HEK293T (cell line): Measurements from ENCODE around the gene WDSUB1.

ENCODE experiments used
- CTCF ChIA-PET: fragments of 350-600 bp; formaldehyde crosslinking; extraction: SDS; loops from one replicate; lab custom pipeline; 2021; ENCODE audit warnings: antibody characterized with exemption, inconsistent platforms; lab: Yijun Ruan, JAX
- POLR2A ChIA-PET: fragments of 350-600 bp; formaldehyde crosslinking; extraction: SDS; loops from one replicate; lab custom pipeline; 2020; ENCODE audit warnings: antibody characterized with exemption, inconsistent platforms; lab: Yijun Ruan, JAX
- DNase-seq: peaks from one replicate; pipeline ENCODE4 v3.0.0; 2012; ENCODE audit warnings: mixed read lengths; ENCODE audit errors: extremely low spot score
- ARNT ChIP-seq: fragments of 450-650 bp; IDR thresholded peaks from 2 replicates; pipeline ENCODE4 v1.6.1; 2017; ENCODE audit warnings: mild to moderate bottlenecking
- BHLHE40 ChIP-seq: fragments of 450-650 bp; IDR thresholded peaks from 2 replicates; pipeline ENCODE4 v1.6.1; 2016; ENCODE audit warnings: mild to moderate bottlenecking, moderate library complexity, borderline replicate concordance
- CTBP1 ChIP-seq: fragments of 450-650 bp; IDR thresholded peaks from 2 replicates; pipeline ENCODE4 v1.6.1; 2016; ENCODE audit warnings: borderline replicate concordance
- ELF4 ChIP-seq: fragments of 450-650 bp; IDR thresholded peaks from 2 replicates; pipeline ENCODE4 v1.6.1; 2017; ENCODE audit warnings: antibody characterized with exemption
- FOXA1 ChIP-seq: fragments of 450-650 bp; IDR thresholded peaks from 2 replicates; pipeline ENCODE4 v1.6.1; 2016; ENCODE audit warnings: mild to moderate bottlenecking
- FOXK2 ChIP-seq: fragments of 450-650 bp; IDR thresholded peaks from 2 replicates; pipeline ENCODE4 v1.6.1; 2016; ENCODE audit warnings: mild to moderate bottlenecking
- FOXM1 ChIP-seq: fragments of 450-650 bp; IDR thresholded peaks from 2 replicates; pipeline ENCODE4 v1.6.1; 2017; ENCODE audit warnings: mild to moderate bottlenecking, borderline replicate concordance
- HDGF ChIP-seq: fragments of 450-650 bp; IDR thresholded peaks from 2 replicates; pipeline ENCODE4 v1.6.1; 2017; ENCODE audit warnings: antibody characterized with exemption, borderline replicate concordance
- L3MBTL2 ChIP-seq: fragments of 450-650 bp; conservative IDR thresholded peaks from 2 replicates; pipeline ENCODE4 v1.6.1; 2016; ENCODE audit warnings: mild to moderate bottlenecking
- LEF1 ChIP-seq: fragments of 450-650 bp; IDR thresholded peaks from 2 replicates; pipeline ENCODE4 v1.6.1; 2017; ENCODE audit warnings: mild to moderate bottlenecking, borderline replicate concordance
- NFRKB ChIP-seq: fragments of 450-650 bp; IDR thresholded peaks from 2 replicates; pipeline ENCODE4 v1.6.1; 2016; ENCODE audit warnings: mild to moderate bottlenecking, moderate library complexity
- PKNOX1 ChIP-seq: fragments of 450-650 bp; IDR thresholded peaks from 2 replicates; pipeline ENCODE4 v1.6.1; 2016
- SP1 ChIP-seq: fragments of 450-650 bp; IDR thresholded peaks from 2 replicates; pipeline ENCODE4 v1.6.1; 2017
- SUZ12 ChIP-seq: fragments of 450-650 bp; IDR thresholded peaks from 2 replicates; pipeline ENCODE4 v1.6.1; 2016; ENCODE audit warnings: mild to moderate bottlenecking
- TARDBP ChIP-seq: fragments of 450-650 bp; IDR thresholded peaks from 2 replicates; pipeline ENCODE4 v1.6.1; 2016
- ZNF384 ChIP-seq: fragments of 450-650 bp; IDR thresholded peaks from 2 replicates; pipeline ENCODE4 v1.6.1; 2016

Gene WDSUB1

DNA sequence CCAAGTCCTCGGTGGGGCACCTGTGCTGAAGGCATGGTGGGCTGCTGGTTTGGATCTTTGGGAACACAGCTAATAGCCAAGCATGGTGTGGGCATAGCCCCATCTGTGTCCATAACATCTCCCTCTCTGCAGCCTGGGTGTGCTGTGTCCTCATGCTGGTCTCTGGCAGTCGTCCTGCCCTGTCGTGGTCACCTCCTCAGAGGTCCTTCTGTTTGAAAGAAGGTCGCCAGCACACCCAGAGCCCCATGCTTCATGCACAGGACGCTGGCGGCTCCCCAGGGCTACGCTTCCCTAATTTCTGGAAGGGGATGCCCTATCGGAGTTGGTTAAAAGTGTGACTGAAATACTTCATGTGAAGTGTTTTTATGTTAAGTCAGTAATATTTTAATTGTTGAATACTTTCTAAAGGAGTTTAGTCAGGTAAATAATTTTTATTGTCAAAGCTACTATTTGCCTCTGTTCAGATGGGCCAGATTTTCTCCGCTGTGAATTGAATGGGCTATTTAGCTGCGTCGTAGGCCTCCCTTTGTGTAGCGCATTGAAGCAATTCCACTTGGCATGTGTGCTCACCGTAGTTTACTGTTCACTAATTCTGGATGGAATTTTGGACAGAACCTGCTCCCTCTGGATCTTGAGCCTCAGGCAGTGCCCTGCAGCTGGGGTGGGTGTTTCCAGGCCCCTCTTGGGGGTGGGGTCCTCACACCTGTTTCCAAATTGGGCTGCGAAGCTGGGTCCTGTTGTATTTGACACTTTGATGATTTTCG lies 81.9 kb downstream of the WDSUB1 start:
- CTCF ChIA-PET = no interaction called here
- TF ChIP-seq FOXM1 (no peak), ELF4 (no peak), BHLHE40 (no peak), L3MBTL2 (no peak), SP1 (no peak), FOXK2 (no peak), FOXA1 (no peak), LEF1 (no peak), PKNOX1 (no peak), ZNF384 (no peak), NFRKB (no peak), ARNT (no peak), CTBP1 (no peak), SUZ12 (no peak), TARDBP (no peak), HDGF (no peak)
- DNase-seq = no peak
- POLR2A ChIA-PET = no interaction called here

DNA sequence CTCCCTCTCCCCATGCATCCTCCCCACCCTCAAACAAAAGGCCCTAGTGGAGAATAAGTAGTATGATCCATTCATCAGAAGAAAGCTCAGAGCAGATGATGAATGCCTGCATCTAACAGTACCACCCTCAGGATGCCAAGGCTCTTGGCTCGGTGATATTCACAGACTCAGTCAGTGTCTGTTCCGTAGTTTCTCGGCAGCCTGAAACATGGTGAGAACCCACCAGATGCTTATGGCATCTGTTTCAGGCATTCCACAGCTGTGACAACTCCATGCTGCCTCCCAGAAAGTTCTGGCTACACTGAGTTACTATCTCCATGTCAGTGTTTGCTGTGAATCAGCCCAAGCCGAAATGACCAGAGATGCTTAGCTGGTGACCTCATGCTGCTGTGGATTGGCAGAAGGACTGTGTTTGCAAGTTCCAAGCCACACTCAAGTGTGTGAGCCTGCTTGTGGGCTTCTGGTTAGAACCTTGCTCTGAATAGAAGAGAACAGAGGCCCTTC lies 83.9 kb downstream of the WDSUB1 start:
- TF ChIP-seq TARDBP (no peak), CTBP1 (no peak), L3MBTL2 (no peak), ELF4 (no peak)
- no peak for DNase-seq
- ChIA-PET POLR2A (interaction anchor here (1.0 kb wide), 1 partner anchor 84 kb away, joined by 3 read pairs; the partner anchor contains the start of gene WDSUB1), CTCF (interaction anchor here (0.6 kb wide), 1 partner anchor 74 kb away, joined by 4 read pairs; no protein-coding TSS in a partner anchor)

DNA sequence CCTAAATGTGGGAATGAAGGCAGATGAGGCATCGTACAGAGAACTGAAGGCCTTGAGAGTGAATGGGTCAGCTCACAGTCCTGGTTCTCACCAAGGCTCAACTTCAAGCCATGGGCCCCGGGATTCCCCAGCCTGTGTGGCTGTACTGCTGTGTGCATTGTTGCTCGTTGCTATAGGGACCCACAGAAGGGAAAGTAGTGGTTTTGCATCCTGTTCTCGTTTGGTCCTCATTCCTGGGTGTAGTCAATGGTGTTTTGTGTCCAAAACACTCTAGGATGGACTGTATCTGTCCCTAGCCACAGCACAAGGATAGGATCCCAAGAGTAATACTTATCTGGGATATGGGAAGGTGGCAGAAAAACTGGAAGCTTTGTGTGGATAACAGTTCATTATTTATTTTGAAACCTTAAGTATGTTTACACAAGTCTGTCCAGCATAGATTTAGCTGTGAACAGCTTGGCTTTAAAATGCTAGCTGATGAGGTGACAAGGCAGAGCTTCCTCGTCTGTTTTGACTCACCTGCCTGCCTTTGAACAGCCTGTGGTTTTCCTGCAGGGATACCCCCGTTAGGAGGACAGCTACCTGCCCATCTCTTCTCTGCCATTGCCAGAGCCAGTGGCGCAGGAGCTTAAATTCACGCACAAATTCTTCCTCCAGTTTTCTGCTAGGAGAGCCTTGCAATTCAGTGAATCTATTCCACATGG lies 85.0 kb downstream of the WDSUB1 start:
- CTCF ChIA-PET = no interaction called here
- POLR2A ChIA-PET = no interaction called here
- no peak for TF ChIP-seq SUZ12
- no peak for TF ChIP-seq FOXA1
- TF ChIP-seq FOXK2 = no peak
- TF ChIP-seq PKNOX1 = no peak
- no peak for DNase-seq

GRCh38 chr2:159200498-159200897 lies 86.0 kb downstream of the WDSUB1 start:
- DNase-seq = no peak
- no peak for TF ChIP-seq L3MBTL2
- no peak for TF ChIP-seq BHLHE40
- no peak for TF ChIP-seq PKNOX1
- ChIA-PET CTCF (interaction anchor here (0.9 kb wide), 1 partner anchor 9 kb away, joined by 3 read pairs; no protein-coding TSS in a partner anchor), POLR2A (no interaction called here)

DNA sequence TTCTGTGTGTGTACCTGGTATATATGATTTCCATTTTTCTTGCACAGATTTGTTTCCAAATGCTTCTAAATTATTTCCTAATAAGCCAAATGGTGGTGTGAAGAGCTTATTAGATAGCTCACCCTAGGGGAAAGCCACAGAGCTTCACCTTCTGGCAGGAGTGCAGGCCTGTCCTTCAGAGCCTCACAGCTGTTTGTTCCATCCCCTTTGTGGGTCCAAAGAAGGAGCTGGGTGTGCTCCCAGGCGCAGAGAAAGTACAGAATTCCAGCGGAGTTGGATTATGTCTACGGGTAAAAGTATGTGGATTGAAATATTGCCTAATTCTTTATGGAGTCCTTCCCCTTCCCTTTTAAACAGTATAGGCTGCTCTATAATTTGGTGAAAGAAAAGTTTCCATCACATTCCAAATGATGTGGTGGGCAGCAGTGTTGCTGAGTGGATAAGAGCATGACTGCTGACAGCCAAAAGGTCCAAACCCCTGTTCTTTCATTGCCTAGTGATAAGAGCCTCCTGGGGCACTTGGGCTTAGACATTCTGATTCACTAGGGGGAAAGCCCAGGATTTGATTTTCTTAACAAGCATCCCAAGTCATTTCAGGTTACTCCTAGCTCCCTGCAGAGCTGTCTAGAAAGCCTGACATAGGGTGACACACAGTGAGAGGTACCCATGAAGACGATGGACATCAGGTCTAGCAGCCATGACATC lies 86.6 kb downstream of the WDSUB1 start:
- DNase-seq = no peak
- TF ChIP-seq HDGF (no peak), CTBP1 (no peak), ELF4 (no peak), L3MBTL2 (no peak), NFRKB (no peak), FOXK2 (no peak), SP1 (no peak), ZNF384 (no peak), LEF1 (no peak), FOXM1 (no peak), FOXA1 (no peak), BHLHE40 (no peak), TARDBP (no peak), PKNOX1 (no peak), SUZ12 (no peak), ARNT (no peak)
- POLR2A ChIA-PET = no interaction called here
- CTCF ChIA-PET = interaction anchor here (0.9 kb wide), 1 partner anchor 9 kb away, joined by 3 read pairs; no protein-coding TSS in a partner anchor
